H1 (cell line): ENCODE measurements around the gene FBXO5.

Source experiments
- ATF3 ChIP-seq: IDR thresholded peaks from 2 replicates; pipeline ENCODE4 v1.6.1; 2011; ENCODE audit warnings: low read depth, mild to moderate bottlenecking, low read length; ENCODE audit not compliant: insufficient read depth
- CEBPB ChIP-seq: IDR thresholded peaks from 2 replicates; pipeline ENCODE4 v1.6.1; 2012; ENCODE audit warnings: low read depth, low read length
- CTCF ChIP-seq, 3 experiments: IDR thresholded peaks; 1 replicate in 2 of 3; 2 replicates in 1 of 3; pipeline versions ENCODE4 v1.5.1 to v1.6.1; 2011; ENCODE audit warnings: low read length in 3 of 3, mild to moderate bottlenecking in 3 of 3, inconsistent platforms in 2 of 3, low read depth in 1 of 3, moderate library complexity in 1 of 3; ENCODE audit not compliant: insufficient read depth in 1 of 3; ENCODE audit errors: control extremely low read depth in 1 of 3
- NRF1 ChIP-seq: IDR thresholded peaks from 2 replicates; pipeline ENCODE4 v1.6.1; 2011; ENCODE audit warnings: mild to moderate bottlenecking, low read depth, low read length, improper control_type of control experiment
- TAF7 ChIP-seq: optimal IDR thresholded peaks from 2 replicates; pipeline ENCODE3; 2011; ENCODE audit warnings: low read depth, mild to moderate bottlenecking, inconsistent platforms, low read length, moderate library complexity, borderline replicate concordance
- USF2 ChIP-seq: IDR thresholded peaks from 2 replicates; pipeline ENCODE4 v1.6.1; 2011; ENCODE audit warnings: low read length, improper control_type of control experiment

DNA sequence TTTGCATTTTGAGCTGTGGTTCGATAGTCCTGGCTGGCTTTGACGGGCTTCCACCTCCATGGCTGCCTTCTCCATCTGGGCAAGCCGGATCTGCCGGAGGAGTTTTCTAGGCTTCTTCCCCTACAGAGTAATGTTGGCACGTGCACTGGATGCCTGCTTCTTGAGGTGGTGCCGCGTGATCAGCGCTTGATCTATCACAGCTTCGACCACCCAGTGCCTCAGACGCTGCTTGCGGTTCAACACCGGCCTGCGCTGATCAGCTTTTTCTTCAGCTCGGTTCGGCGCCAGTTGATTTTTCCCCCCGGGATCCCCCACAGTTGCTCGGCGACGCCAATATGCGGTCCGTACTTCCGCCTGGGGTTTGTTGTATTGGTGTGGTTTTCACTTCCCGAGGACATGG lies 23.5 kb downstream of the FBXO5 start:
- TF ChIP-seq USF2, result no peak
- no peak for TF ChIP-seq CTCF (IDR thresholded peaks at IDR 0.05; ENCODE audit: control extremely low read depth in 1 of 3, insufficient read depth in 1 of 3, low read depth in 1 of 3, low read length in 3 of 3)
- TF ChIP-seq ATF3, result no peak
- no peak for TF ChIP-seq TAF7
- TF ChIP-seq NRF1, result no peak
- no peak for TF ChIP-seq CEBPB
